ENCODE data around the gene PHACTR4.

GRCh38 chr1:28426831-28427230 is 57.3 kb downstream of the PHACTR4 start:
- no peak for TF ChIP-seq CTCF (conservative IDR thresholded peaks at IDR 0.05; ENCODE audit: low read depth, low read length)
- TF ChIP-seq CEBPB (IDR thresholded peaks at IDR 0.05; ENCODE audit: low read depth, low read length): no peak
- TF ChIP-seq RAD21 (IDR thresholded peaks at IDR 0.05; ENCODE audit: low read length): no peak
